ENCODE data around the gene MBOAT1.

The MBOAT1 gene

GRCh38 chr6:20112241-20112640 is 100.0 kb downstream of the MBOAT1 start:
- intact Hi-C loops (cut with DNase I) = no loop called here
- no peak for DNase-seq

- intact Hi-C loops (cut with DNase I) = no loop called here
- DNase-seq = no peak
Measured at GRCh38 chr6:20110478-20110877, 101.8 kb downstream of the MBOAT1 start.

- intact Hi-C loops (cut with DNase I) = no loop called here
- DNase-seq = no peak
Measured at GRCh38 chr6:20109526-20109925, 102.7 kb downstream of the MBOAT1 start.

- DNase-seq = no peak
- intact Hi-C loops (cut with DNase I) = no loop called here
Measured at GRCh38 chr6:20105838-20106237, 106.4 kb downstream of the MBOAT1 start.

GRCh38 chr6:20104696-20105095 is 107.6 kb downstream of the MBOAT1 start:
- no peak for DNase-seq
- intact Hi-C loops (cut with DNase I) = no loop called here

- no peak for DNase-seq
- intact Hi-C loops (cut with DNase I) = no loop called here
Measured at GRCh38 chr6:20102397-20103073, 109.7 kb downstream of the MBOAT1 start.

GRCh38 chr6:20099156-20099555 is 113.1 kb downstream of the MBOAT1 start:
- no peak for DNase-seq
- intact Hi-C loops (cut with DNase I) = no loop called here

- no peak for DNase-seq
- intact Hi-C loops (cut with DNase I) = no loop called here
Measured at GRCh38 chr6:20098267-20098876, 113.9 kb downstream of the MBOAT1 start.

- intact Hi-C loops (cut with DNase I) = loop anchor here (2.0 kb wide), 1 partner anchor 30 kb away; no protein-coding TSS in a partner anchor
- peak in 7 of 10 donors; percentile 26 to 92 (median 48) for DNase-seq
Measured at GRCh38 chr6:20096536-20096935, 115.7 kb downstream of the MBOAT1 start.

GRCh38 chr6:20095436-20095835 is 116.8 kb downstream of the MBOAT1 start:
- intact Hi-C loops (cut with DNase I) = no loop called here
- DNase-seq = no peak

GRCh38 chr6:20092071-20092566 is 120.2 kb downstream of the MBOAT1 start:
- DNase-seq = no peak
- intact Hi-C loops (cut with DNase I) = loop anchor here (2.0 to 5.0 kb wide), 2 partner anchors 200 to 437 kb away; no protein-coding TSS in a partner anchor

- intact Hi-C loops (cut with DNase I) = no loop called here
- DNase-seq = no peak
Measured at GRCh38 chr6:20086992-20087391, 125.3 kb downstream of the MBOAT1 start.

- intact Hi-C loops (cut with DNase I) = no loop called here
- no peak for DNase-seq
Measured at GRCh38 chr6:20085817-20086216, 126.5 kb downstream of the MBOAT1 start.

GRCh38 chr6:20084411-20084810 is 127.9 kb downstream of the MBOAT1 start:
- DNase-seq = no peak
- intact Hi-C loops (cut with DNase I) = no loop called here

- DNase-seq = no peak
- intact Hi-C loops (cut with DNase I) = no loop called here
Measured at GRCh38 chr6:20071998-20072397, 140.3 kb downstream of the MBOAT1 start.

GRCh38 chr6:20070047-20070446 is 142.2 kb downstream of the MBOAT1 start:
- intact Hi-C loops (cut with DNase I) = no loop called here
- DNase-seq = no peak

- no peak for DNase-seq
- intact Hi-C loops (cut with DNase I) = no loop called here
Measured at GRCh38 chr6:20069021-20069522, 143.2 kb downstream of the MBOAT1 start.

GRCh38 chr6:20068421-20068988 is 143.8 kb downstream of the MBOAT1 start:
- intact Hi-C loops (cut with DNase I) = no loop called here
- DNase-seq = no peak

GRCh38 chr6:20061952-20062351 is 150.3 kb downstream of the MBOAT1 start:
- intact Hi-C loops (cut with DNase I) = no loop called here
- DNase-seq = no peak

GRCh38 chr6:20060252-20060651 is 152.0 kb downstream of the MBOAT1 start:
- intact Hi-C loops (cut with DNase I) = no loop called here
- no peak for DNase-seq

GRCh38 chr6:20058912-20059311 is 153.4 kb downstream of the MBOAT1 start:
- intact Hi-C loops (cut with DNase I) = loop anchor here (10.0 kb wide), 3 partner anchors 254 to 1534 kb away; no protein-coding TSS in a partner anchor
- DNase-seq = no peak
